GM18868 (cell line): ENCODE measurements around the gene ZNF500.

ENCODE experiments used
- ATAC-seq: cut with Tn5 transposase; IDR thresholded peaks from one replicate; pipeline ENCODE4 v1.9.1; 2021; ENCODE audit warnings: mild to moderate bottlenecking, moderate library complexity; ENCODE audit not compliant: unreplicated experiment

The ZNF500 gene

DNA sequence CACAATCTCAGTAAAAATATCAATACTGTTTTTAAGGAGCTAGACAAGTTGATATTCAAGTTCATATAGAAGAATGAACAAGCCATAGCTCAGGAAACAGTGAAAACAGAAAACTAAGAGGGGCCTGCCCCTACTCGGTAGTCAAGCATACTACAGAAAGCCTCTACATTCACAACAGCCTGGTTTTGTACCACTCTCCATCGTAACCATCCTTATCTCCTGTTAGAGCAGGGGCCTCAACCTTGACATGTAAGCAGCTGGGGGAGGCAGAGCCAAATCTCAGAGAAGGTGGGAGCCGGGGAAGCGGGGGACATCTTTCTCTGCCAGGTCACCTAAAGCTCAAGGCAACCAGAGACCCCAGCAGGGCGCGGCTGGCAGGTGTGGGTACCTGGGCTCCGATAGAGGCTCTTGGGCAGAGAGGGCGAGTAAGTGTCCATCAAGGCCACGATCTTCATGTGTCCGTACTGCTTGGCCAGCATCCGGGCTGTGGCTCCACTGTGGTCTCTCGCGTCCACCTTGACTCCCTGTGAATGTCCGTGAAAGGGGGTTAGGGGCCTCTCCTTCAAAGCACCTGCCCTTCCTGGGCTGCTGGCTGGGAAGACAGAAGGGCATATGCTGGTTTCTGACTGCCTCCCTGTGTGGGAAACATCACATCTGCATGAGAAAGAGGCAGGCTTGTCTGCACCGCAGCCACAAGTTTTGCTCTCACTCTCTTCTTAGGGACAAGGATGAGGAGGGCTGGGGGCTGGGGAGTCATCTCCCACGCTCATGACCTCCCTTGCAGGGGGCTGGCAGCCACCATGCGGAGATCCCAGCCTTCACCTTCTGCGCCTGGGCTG is 53.1 kb downstream of the ZNF500 start:
- ATAC-seq, result no peak

DNA sequence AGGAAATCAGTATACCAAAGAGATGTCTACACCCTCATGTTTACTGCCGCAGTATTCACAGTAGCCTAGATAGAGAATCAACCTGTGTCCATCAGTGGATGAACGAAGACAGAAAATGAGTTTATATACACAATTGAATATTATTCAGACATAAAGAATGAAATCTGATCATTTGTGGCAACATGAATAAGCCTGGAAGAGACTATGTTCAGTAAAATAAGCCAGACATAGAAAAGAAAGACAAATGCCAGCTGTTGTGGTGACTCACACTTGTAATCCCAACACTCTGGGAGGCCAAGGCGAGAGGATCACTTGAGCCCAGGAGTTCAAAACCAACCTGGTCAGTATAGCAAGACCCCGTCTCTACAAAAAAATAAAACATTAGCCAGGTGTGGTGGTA is 57.5 kb downstream of the ZNF500 start:
- ATAC-seq, result no peak

DNA sequence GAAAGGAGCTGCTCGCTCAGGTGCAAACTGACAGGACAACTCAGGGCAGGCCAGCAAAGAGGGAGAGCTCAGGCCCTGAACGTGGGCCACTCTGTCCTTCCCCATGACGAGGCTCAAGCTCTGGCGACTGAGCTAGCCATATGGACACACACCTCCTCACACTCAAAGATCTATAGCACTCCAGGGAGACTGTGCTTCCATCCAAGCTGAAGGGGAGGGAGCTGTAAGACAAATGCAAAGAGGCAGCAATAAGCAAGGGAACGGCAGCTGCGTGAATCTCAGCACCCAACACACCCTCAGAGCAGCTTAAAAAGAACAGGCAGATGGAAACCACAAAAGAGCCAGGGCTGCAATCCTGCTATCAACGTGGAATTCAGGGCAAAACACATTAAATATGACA is 60.1 kb downstream of the ZNF500 start:
- no peak for ATAC-seq

DNA sequence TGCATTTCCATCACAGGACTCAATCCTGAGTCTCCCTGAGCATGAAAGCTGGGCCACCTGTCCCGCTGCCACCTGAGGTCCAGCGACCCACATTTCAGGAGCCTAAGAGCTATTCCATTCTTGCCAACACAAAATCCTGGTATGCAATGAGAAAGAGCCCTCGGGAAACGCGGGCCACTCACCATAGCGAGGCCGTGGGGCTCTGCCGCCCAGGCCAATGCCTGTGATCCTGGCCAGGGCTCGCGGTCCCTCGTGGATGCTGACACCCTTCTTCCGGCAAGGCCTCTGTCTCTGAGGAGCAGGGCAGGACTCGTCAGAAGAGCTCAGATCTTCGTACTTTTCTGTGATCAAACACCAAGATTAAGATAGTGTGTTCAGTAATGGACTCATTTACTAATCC is 62.0 kb downstream of the ZNF500 start:
- ATAC-seq, result no peak

DNA sequence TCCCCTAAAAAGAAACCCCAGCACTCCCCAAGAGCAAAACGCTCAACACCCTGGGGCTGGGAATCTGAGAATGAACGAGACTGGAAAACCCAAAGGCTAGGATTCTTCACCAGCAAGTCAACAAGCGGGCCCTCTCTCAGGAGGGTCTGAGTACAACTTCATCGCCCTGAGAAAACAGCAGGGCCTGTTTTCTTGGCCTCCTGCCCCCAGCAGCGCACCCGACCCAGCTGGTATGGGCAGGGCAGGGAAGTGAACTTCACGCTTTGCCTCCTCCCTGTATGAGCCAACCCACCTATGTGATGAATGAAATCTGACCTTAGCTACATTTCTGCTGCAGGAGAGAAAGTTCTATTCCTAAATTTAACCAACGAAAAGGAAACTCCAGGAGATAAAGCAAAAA is 62.5 kb downstream of the ZNF500 start:
- ATAC-seq, result no peak

DNA sequence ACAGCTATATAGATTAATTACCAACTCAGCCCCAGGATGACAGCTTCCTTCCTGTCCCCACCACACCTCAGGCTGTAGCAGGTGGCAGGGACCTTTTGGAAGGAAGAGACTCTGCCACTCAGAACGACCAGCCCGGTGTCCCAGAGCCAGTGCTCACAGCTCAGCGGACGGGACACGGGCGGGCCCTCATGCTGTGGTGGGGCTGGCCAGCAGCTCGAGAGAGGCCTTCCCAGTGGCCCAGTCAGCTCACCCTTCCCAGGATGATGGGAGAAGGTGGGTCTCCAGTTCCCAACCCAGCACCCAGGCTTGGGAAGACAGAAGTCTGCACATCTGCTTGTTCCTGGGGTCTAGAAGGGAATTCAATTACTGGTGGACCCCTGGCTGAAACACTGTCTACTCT is 63.1 kb downstream of the ZNF500 start:
- ATAC-seq, result no peak

DNA sequence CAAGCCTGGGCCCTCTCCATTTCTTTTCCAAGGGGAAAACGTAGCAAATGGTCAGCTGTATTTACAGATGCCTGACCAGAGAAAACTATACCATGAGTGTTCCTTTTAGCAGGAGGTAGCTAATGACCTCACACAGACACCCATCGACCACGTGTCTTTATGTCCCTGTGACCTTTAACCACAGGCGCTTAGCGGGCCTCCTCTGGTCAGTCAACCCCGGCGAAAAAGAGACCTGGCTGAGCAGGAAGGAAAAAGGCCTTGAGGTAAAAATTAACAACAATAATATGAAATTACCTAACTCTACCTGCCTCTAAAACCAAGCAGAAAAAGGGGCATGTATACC is 64.5 kb downstream of the ZNF500 start:
- no peak for ATAC-seq

DNA sequence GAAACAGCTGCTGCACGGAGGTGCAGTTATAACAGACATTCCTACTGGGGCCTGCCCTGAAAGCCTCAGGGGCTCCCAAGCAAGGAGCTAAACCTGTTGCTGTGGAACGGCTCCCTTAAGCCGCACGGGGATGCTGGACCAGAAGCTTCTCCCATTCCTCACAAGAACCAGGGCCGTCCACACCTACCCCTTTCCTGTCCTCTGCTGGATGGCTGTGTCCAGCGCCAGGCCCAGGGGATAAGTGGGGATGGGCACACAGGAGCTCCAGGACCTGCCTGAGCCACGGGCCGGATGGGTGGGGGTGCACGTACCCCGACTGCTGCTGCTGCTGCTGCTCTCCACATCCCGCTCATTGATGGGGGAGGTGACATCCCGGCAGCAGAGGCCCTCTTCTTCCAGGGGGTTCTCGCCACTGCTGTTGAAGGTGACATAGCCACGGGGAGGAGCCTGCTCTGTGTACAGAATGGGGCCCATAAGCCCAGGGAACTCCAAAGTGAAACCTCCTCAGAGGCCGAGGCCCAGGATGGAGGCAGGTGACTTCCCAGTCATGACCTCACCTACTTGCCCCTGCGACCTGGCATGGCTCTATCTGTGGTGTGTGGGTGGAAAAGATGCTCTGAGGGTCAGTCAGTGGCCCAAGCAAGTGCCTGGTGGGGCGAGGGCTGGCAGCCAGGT is 65.0 kb downstream of the ZNF500 start:
- ATAC-seq, result no peak

DNA sequence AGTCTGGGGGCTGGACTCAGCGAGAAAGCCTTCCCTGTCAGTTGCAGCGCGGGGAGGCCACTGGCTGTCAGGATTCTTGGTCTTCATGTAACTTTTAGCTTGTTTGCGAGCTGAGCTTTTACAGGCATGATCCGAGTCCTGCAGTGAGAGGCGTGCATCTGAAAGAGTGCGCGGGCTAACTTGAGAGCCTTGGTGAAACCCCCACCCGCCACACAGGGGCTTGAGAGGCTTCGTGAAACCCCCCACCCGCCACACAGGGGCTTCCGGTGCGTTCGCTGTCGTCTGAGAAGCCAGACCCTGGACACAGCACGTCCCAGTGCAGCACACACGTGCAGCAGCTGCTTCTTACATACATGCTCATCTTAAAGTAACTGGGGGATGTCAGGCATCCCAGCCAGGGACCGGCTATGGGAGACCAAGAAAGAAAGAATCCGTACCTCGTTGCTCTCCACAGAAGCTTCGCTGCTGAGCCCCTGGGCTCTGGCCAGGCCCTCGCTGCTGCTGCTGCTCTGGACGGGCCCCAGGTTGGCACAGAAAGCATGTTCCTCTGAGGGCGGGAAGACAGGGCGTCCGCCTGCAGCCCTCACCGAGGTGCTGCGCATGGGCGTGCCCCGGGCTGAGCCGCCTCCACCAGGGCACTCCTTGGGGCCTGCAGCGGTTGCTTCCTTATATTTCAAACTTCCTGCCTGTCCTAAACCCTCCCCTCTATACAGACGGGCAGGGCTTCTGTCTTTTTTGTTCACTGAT is 65.8 kb downstream of the ZNF500 start:
- no peak for ATAC-seq

DNA sequence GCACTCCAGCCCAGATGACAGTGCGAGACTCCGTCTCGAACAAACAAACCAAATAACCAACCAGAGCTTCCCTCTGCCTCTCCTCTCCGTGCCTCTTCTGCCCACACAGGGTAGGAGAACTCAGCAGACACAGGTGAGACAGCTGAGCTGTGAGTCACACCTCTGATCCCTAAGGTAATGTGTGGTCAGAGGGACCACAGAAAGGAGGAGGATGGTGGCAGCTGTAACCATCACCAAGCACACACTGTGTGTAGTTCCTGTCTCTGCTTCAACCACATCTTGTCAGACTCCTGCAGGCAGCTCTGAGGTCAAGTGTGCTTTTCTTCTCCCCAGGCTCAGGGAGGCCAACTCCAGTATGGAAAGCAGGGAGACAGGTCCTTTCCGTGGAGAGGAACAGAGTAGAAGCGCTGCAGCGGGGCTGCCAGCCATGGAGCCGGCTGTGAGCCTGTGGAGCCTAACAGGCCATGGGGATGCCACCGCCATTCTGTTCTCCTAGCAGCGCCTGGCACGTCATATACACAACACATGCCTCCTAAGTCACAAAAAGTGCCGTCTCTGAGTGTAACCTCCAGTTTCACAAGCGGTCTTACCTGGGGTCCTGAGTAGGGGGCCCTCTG is 66.5 kb downstream of the ZNF500 start:
- no peak for ATAC-seq

DNA sequence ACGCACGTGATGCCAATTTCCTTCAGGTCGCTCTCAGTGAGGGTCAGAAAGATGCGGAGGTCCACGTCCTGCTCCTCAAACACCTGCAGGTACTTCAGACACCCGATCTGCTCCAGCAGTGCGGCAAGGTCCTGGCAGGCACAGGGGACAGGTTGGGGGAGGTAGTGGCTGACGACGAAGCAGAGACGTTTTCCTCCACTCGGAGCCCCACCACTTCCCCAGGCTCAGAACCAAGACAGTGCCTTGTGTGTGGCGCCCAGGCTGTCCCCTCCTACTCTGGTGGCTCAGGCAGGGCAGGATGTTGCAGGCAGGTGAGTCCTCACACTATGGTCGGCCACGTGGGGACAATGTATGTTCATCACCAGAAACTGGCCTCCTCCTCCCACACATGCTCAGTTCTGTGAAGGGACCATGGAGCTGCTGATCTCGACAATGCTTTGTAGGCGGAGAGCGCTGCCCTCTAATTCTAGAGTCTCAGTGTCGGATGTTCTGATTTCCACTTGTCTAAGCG is 67.9 kb downstream of the ZNF500 start:
- ATAC-seq, result no peak

DNA sequence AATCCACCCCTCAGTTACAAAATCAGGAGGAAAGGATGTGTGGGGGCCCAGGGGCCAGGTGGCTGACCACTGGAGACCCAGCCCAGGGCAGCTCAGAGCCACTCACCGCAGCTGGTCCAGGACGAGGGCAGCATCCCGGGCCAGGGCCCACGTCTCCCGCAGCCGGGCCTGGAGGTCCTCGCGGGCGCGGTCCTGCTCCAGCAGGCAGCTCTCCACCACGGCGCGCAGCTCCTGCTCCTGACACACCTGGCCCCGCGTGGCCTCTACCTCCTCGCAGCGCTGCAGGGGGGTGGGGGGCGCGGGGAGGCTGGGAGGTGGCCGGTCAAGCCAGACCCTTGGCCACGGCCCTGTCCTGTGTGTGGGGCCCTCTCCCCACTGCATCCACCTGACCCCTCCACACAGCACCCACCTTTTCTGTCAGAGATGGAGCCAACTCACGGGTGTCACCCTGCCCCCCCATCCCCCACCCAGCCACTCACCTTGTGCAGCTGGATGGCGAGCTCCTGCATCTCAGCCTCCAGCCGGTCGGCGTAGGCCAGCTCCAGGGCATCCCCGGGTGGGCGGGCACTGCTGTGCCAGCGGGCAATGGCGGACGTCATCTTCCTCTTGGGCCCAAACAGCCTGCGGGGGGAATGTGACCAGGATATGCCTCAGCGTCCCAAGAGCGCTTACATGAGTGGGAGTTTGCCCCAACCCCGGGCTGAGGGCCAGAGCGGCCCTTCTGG is 68.5 kb downstream of the ZNF500 start:
- ATAC-seq, result no peak
